ENCODE data around the gene MACO1.

- TF ChIP-seq CTCF (IDR thresholded peaks at IDR 0.05), result no peak
- TF ChIP-seq POLR2AphosphoS5 (IDR thresholded peaks at IDR 0.05), result no peak
- no peak for TF ChIP-seq EP300 (IDR thresholded peaks at IDR 0.05)
These were observed 91.4 kb downstream of the MACO1 start for GRCh38 chr1:25522031-25522655.

Measured in esophagus muscularis mucosa (tissue), 4 donors.